ENCODE measurements around the gene OPRL1. TPM values are rescaled to one million over a fixed set of nuclear protein-coding genes. Genes with fewer than 3 reads are reported as not detected.
A peak's percentile ranks its signal among the peaks of the same experiment; 100 is the strongest.

The OPRL1 gene
- total and polyA plus RNA-seq, 2 of the 8 experiments (the other 6 are each of a cell fraction or from before 2014, with no cell fraction given): 0.63 to 0.98 TPM

DNA sequence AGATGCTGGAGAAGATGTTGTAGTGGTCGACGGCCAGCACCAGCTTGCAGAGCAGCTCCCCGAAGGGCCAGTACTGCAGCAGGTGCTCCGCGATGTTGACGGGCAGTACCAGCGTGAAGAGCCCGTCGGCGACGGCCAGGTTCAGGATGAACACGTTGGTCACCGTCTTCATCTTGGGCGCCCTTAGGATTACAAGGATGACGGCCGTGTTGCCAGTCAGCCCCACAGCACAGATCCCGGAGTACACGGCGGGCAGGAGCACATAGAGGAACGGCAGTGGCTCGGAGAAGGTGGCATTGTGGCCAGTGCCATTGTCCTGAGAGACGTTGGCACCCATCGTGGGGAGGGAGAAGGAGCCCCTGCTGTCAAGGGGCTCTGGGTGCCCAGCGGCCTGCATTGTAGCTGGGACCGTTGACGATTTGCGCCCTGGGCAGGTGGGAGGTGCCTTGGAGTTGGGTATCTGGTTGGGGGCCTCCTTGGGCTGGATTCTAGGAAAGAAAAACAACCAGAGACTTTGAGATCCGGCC is 26.6 kb downstream of the OPRL1 start:
- Histone ChIP-seq H3K79me2 (ENCODE audit: control insufficient read depth in 1 of 2, insufficient read depth in 2 of 2, low read length in 2 of 2) (no peaks in the 10 kb centered on the region), H3K36me3 (ENCODE audit: control insufficient read depth in 2 of 4, insufficient read depth in 4 of 4, low read length in 3 of 4) (no peaks in the 10 kb centered on the region), H3K9ac (replicated peaks in 1 of 4; ENCODE audit: extremely low read depth in 1 of 4, low read depth in 3 of 4, low read length in 3 of 4) (no peak overlapping the region), H3K27me3 (replicated peaks in 1 of 4; ENCODE audit: control insufficient read depth in 3 of 4, extremely low read depth in 1 of 4, insufficient read depth in 3 of 4, low read length in 3 of 4) (peaks cover 2 to 14% (median 13%) of the 10 kb centered on the region in 4 experiments), H3K23me2 (ENCODE audit: low read depth, low read length) (peaks cover 2% of the 10 kb centered on the region; the same call in 1 of the 2 replicates), H4K20me1 (replicated peaks in 1 of 2; ENCODE audit: control insufficient read depth in 1 of 2, insufficient read depth in 2 of 2, low read length in 2 of 2) (peaks cover 3 to 4% of the 10 kb centered on the region in 2 experiments), H3K23ac (ENCODE audit: insufficient read length) (no peak overlapping the region), H3K4ac (replicated peaks; ENCODE audit: insufficient read length, low read depth, low read length) (no peak overlapping the region), H3K14ac (ENCODE audit: insufficient read length) (no peak overlapping the region), H3K9me3 (ENCODE audit: insufficient read depth in 2 of 2, low read depth in 1 of 2, low read length in 1 of 2) (no peaks in the 10 kb centered on the region), H3K4me1 (replicated peaks in 1 of 4; ENCODE audit: control insufficient read depth in 3 of 4, insufficient read depth in 4 of 4, low read length in 3 of 4) (peaks cover 0 to 8% (median 3%) of the 10 kb centered on the region in 4 experiments; a peak in 3 of 7 replicates), H2AK5ac (ENCODE audit: low read depth, low read length) (no peak overlapping the region), H2BK5ac (ENCODE audit: low read depth, low read length) (no peak overlapping the region), H3K27ac (ENCODE audit: low read depth, low read length) (no peak overlapping the region), H2BK20ac (ENCODE audit: low read length) (no peak overlapping the region), H2AFZ (ENCODE audit: low read length) (no peak overlapping the region), H4K5ac (ENCODE audit: insufficient read length, low read depth, low read length) (no peak overlapping the region), H4K91ac (replicated peaks; ENCODE audit: insufficient read length, low read length) (no peak overlapping the region), H3K4me3 (ENCODE audit: extremely low read depth in 1 of 4, insufficient read depth in 2 of 4, low read depth in 3 of 4, low read length in 4 of 4) (no peak overlapping the region), H2BK120ac (replicated peaks; ENCODE audit: low read depth, low read length) (no peak overlapping the region), H3K4me2 (ENCODE audit: insufficient read depth in 1 of 2, low read depth in 2 of 2, low read length in 2 of 2) (no peak overlapping the region), H3K18ac (ENCODE audit: extremely low read depth, low read length) (no peak overlapping the region), H3K56ac (replicated peaks; ENCODE audit: insufficient read length, low read depth, low read length) (no peak overlapping the region), H2BK12ac (ENCODE audit: low read depth, low read length) (no peak overlapping the region), H3K79me1 (ENCODE audit: low read depth, low read length) (no peaks in the 10 kb centered on the region; the same call in 1 of the 2 replicates), H4K8ac (ENCODE audit: extremely low read depth, insufficient read depth, low read length) (no peak overlapping the region), H2BK15ac (ENCODE audit: low read length) (no peak overlapping the region)
- TF ChIP-seq CEBPB (IDR thresholded peaks at IDR 0.05; ENCODE audit: low read depth, low read length) (no peak), SIRT6 (IDR thresholded peaks at IDR 0.05; ENCODE audit: low read length) (no peak), RBBP5 (IDR thresholded peaks at IDR 0.05; ENCODE audit: borderline replicate concordance, low read depth, low read length) (no peak), SUZ12 (IDR thresholded peaks at IDR 0.05; ENCODE audit: low read length) (no peak), POU5F1 (IDR thresholded peaks at IDR 0.05; ENCODE audit: low read depth, low read length) (no peak), RFX5 (IDR thresholded peaks at IDR 0.05; ENCODE audit: borderline replicate concordance, low read depth, low read length) (no peak), RAD21 (IDR thresholded peaks at IDR 0.05 in 1 of 2, conservative IDR thresholded peaks at IDR 0.05 in 1 of 2; ENCODE audit: low read depth in 2 of 2, low read length in 2 of 2) (no peak), SIN3A (conservative IDR thresholded peaks at IDR 0.05 in 1 of 2, IDR thresholded peaks at IDR 0.05 in 1 of 2; ENCODE audit: low read depth in 1 of 2, low read length in 2 of 2) (no peak), KDM4A (IDR thresholded peaks at IDR 0.05; ENCODE audit: low read depth, low read length, severe bottlenecking) (no peak), HDAC6 (IDR thresholded peaks at IDR 0.05; ENCODE audit: low read depth, low read length) (no peak)
- TF ChIP-seq, protein P1, sequence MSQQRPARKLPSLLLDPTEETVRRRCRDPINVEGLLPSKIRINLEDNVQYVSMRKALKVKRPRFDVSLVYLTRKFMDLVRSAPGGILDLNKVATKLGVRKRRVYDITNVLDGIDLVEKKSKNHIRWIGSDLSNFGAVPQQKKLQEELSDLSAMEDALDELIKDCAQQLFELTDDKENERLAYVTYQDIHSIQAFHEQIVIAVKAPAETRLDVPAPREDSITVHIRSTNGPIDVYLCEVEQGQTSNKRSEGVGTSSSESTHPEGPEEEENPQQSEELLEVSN (IDR thresholded peaks at IDR 0.05): no peak
- ChIA-PET POLR2A (ENCODE audit: partially characterized antibody) (no interaction called here), CTCF (ENCODE audit: partially characterized antibody) (interaction anchor here (0.8 to 6.4 kb wide), 3 partner anchors 9 to 16 kb away, joined by 3 to 59 read pairs (median 4); no protein-coding TSS in a partner anchor)
- no peak for FAIRE-seq
- DNase-seq (ENCODE audit: low read depth in 1 of 2, low spot score in 2 of 2): peak in 1 of 2 experiments; percentile 40
- 89% methylated on average over 27 of the region's 28 CpGs; no CpG with 5 or more reads in 1 of the 2 experiments for WGBS, 2 experiments (ENCODE audit: extremely low coverage in 1 of 2, insufficient coverage in 1 of 2, insufficient read length in 1 of 2, insufficient replicate concordance in 2 of 2, low coverage in 1 of 2, low lambda C conversion rate in 2 of 2, missing lambda C conversion rate in 1 of 2)
